ENCODE measurements around the gene OR5H2. TPM values are rescaled to one million over a fixed set of nuclear protein-coding genes. Genes with fewer than 3 reads are reported as not detected.

OR5H2 gene
- polyA plus RNA-seq, 2 donors, result not detected

- H3K9me3 ChIP-seq (ENCODE audit: control insufficient read depth in 2 of 2, insufficient read depth in 1 of 2, low read depth in 1 of 2, low read length in 1 of 2), result no peaks in the 10 kb centered on the region
- H3K27ac ChIP-seq (ENCODE audit: low read depth in 2 of 2, low read length in 1 of 2), result no peak overlapping the region
- no peaks in the 10 kb centered on the region for H3K36me3 ChIP-seq (ENCODE audit: control insufficient read depth in 2 of 2, insufficient read depth in 2 of 2, low read length in 1 of 2)
- no peaks in the 10 kb centered on the region for H3K27me3 ChIP-seq (ENCODE audit: control insufficient read depth in 1 of 2, insufficient read depth in 2 of 2, low read length in 2 of 2)
- H3K4me1 ChIP-seq (ENCODE audit: control insufficient read depth in 2 of 2, insufficient read depth in 2 of 2, low read length in 1 of 2), result no peaks in the 10 kb centered on the region
- no peak overlapping the region for H3K4me3 ChIP-seq (ENCODE audit: low read depth in 1 of 2, low read length in 2 of 2)
Observed at GRCh38 chr3:98326945-98327344, 44.6 kb downstream of the OR5H2 start.

- no peaks in the 10 kb centered on the region for H3K36me3 ChIP-seq (ENCODE audit: control insufficient read depth in 2 of 2, insufficient read depth in 2 of 2, low read length in 1 of 2)
- 64 to 74% methylated on average over 5 of the region's 5 CpGs for WGBS, 2 donors
- H3K27ac ChIP-seq (ENCODE audit: low read depth in 2 of 2, low read length in 1 of 2), result no peak overlapping the region
- no peaks in the 10 kb centered on the region for H3K4me1 ChIP-seq (ENCODE audit: control insufficient read depth in 2 of 2, insufficient read depth in 2 of 2, low read length in 1 of 2)
- no peaks in the 10 kb centered on the region for H3K27me3 ChIP-seq (ENCODE audit: control insufficient read depth in 1 of 2, insufficient read depth in 2 of 2, low read length in 2 of 2)
- no peak overlapping the region for H3K4me3 ChIP-seq (ENCODE audit: low read depth in 1 of 2, low read length in 2 of 2)
- no peaks in the 10 kb centered on the region for H3K9me3 ChIP-seq (ENCODE audit: control insufficient read depth in 2 of 2, insufficient read depth in 1 of 2, low read depth in 1 of 2, low read length in 1 of 2)
Observed at GRCh38 chr3:98328933-98329332, 46.6 kb downstream of the OR5H2 start.

GRCh38 chr3:98329392-98330124, 47.3 kb downstream of the OR5H2 start:
- WGBS, 2 donors, result 7 to 11% methylated on average over 6 of the region's 6 CpGs
- no peaks in the 10 kb centered on the region for H3K36me3 ChIP-seq (ENCODE audit: control insufficient read depth in 2 of 2, insufficient read depth in 2 of 2, low read length in 1 of 2)
- no peaks in the 10 kb centered on the region for H3K9me3 ChIP-seq (ENCODE audit: control insufficient read depth in 2 of 2, insufficient read depth in 1 of 2, low read depth in 1 of 2, low read length in 1 of 2)

GRCh38 chr3:98331329-98331728, 49.0 kb downstream of the OR5H2 start:
- no peaks in the 10 kb centered on the region for H3K36me3 ChIP-seq (ENCODE audit: control insufficient read depth in 2 of 2, insufficient read depth in 2 of 2, low read length in 1 of 2)
- 80 to 88% methylated on average over 1 of the region's 1 CpG for whole genome bisulfite sequencing, 2 donors
- H3K9me3 ChIP-seq (ENCODE audit: control insufficient read depth in 2 of 2, insufficient read depth in 1 of 2, low read depth in 1 of 2, low read length in 1 of 2), result no peaks in the 10 kb centered on the region
- H3K4me3 ChIP-seq (ENCODE audit: low read depth in 1 of 2, low read length in 2 of 2), result no peak overlapping the region
- no peaks in the 10 kb centered on the region for H3K4me1 ChIP-seq (ENCODE audit: control insufficient read depth in 2 of 2, insufficient read depth in 2 of 2, low read length in 1 of 2)
- H3K27me3 ChIP-seq (ENCODE audit: control insufficient read depth in 1 of 2, insufficient read depth in 2 of 2, low read length in 2 of 2), result no peaks in the 10 kb centered on the region
- no peak overlapping the region for H3K27ac ChIP-seq (ENCODE audit: low read depth in 2 of 2, low read length in 1 of 2)

More at GRCh38 chr3:98329392-98330124, 47.3 kb downstream of the OR5H2 start:
- Histone ChIP-seq H3K27ac (ENCODE audit: low read depth in 2 of 2, low read length in 1 of 2) (no peak overlapping the region), H3K4me3 (ENCODE audit: low read depth in 1 of 2, low read length in 2 of 2) (no peak overlapping the region), H3K27me3 (ENCODE audit: control insufficient read depth in 1 of 2, insufficient read depth in 2 of 2, low read length in 2 of 2) (no peaks in the 10 kb centered on the region), H3K4me1 (ENCODE audit: control insufficient read depth in 2 of 2, insufficient read depth in 2 of 2, low read length in 1 of 2) (no peaks in the 10 kb centered on the region)

Other genes with a start within 250 kb of the OR5H2 start
- gene GABRR3, start 247.2 kb upstream of the OR5H2 start, polyA plus RNA-seq, result not detected
- not detected for gene OR5AC2, start 195.3 kb upstream of the OR5H2 start, polyA plus RNA-seq
- not detected for gene OR5H1, start 151.8 kb upstream of the OR5H2 start, polyA plus RNA-seq
- not detected for gene OR5H14, start 135.0 kb upstream of the OR5H2 start, polyA plus RNA-seq
- gene OR5H15, start 115.8 kb upstream of the OR5H2 start, polyA plus RNA-seq, result not detected
- gene OR5H6, start 18.3 kb upstream of the OR5H2 start, polyA plus RNA-seq, result not detected
- gene OR5K4, start 71.3 kb downstream of the OR5H2 start, polyA plus RNA-seq, result not detected
- gene OR5K3, start 108.2 kb downstream of the OR5H2 start, polyA plus RNA-seq, result not detected
- not detected for gene OR5K1, start 180.7 kb downstream of the OR5H2 start, polyA plus RNA-seq
- gene OR5K2, start 215.2 kb downstream of the OR5H2 start, polyA plus RNA-seq, result not detected
- gene CLDND1, start 240.4 kb downstream of the OR5H2 start, polyA plus RNA-seq, result 10 to 100 TPM; 62.8 to 82.5 TPM
- under 1 TPM; 0.31 to 0.86 TPM for gene GPR15, start 249.5 kb downstream of the OR5H2 start, polyA plus RNA-seq

Measured in esophagus (tissue), 2 donors.